Keratinocyte (primary cell): ENCODE measurements around the gene KSR1. TPM values are rescaled to one million over a fixed set of nuclear protein-coding genes. Genes with fewer than 3 reads are reported as not detected.

ENCODE experiments used
- DNase-seq: peaks from one replicate; pipeline ENCODE4 v3.0.0-alpha.2; 2011; ENCODE audit warnings: low read depth, missing footprints, low spot score
- FAIRE-seq: peaks from 2 replicates; lab custom pipeline; 2011; peaks lifted over from hg19 to GRCh38; lab: Jason Lieb, UNC
- H2AFZ ChIP-seq: 2 replicates; pipeline ENCODE4 v1.6.0; 2012; ENCODE audit warnings: low read length, control low read depth, inconsistent platforms; ENCODE audit not compliant: control insufficient read depth
- H3K27ac ChIP-seq: 2 replicates; pipeline ENCODE4 v1.5.1; 2011; ENCODE audit warnings: low read length; ENCODE audit not compliant: control insufficient read depth, insufficient read depth
- H3K27me3 ChIP-seq: 3 replicates; pipeline ENCODE4 v1.6.0; 2011; ENCODE audit warnings: low read length; ENCODE audit not compliant: control insufficient read depth, insufficient read depth; ENCODE audit errors: extremely low read depth
- H3K36me3 ChIP-seq, 2 experiments: 2 replicates in 1 of 2; 3 replicates in 1 of 2; pipeline ENCODE4 v1.5.1; 2011; ENCODE audit warnings: low read length in 2 of 2, mild to moderate bottlenecking in 1 of 2; ENCODE audit not compliant: control insufficient read depth in 2 of 2, insufficient read depth in 2 of 2; ENCODE audit errors: extremely low read depth in 1 of 2
- H3K4me1 ChIP-seq: 3 replicates; pipeline ENCODE4 v1.5.1; 2011; ENCODE audit warnings: low read length; ENCODE audit not compliant: control insufficient read depth, insufficient read depth; ENCODE audit errors: extremely low read depth
- H3K4me2 ChIP-seq: 3 replicates; pipeline ENCODE4 v1.6.0; 2011; ENCODE audit warnings: low read depth, low read length; ENCODE audit not compliant: control insufficient read depth, insufficient read depth; ENCODE audit errors: extremely low read depth
- H3K4me3 ChIP-seq, 3 experiments: fragments of 200-600 bp in 1 of 3; sonication (generic) in 1 of 3; 2 replicates in 2 of 3; 3 replicates in 1 of 3; pipeline ENCODE4 v1.5.1; 2011 to 2016; ENCODE audit warnings: low read length in 3 of 3, mild to moderate bottlenecking in 3 of 3, control low read depth in 2 of 3, inconsistent platforms in 1 of 3, low read depth in 1 of 3, mixed read lengths in 1 of 3, mixed run types in 1 of 3, moderate library complexity in 1 of 3; ENCODE audit not compliant: control insufficient read depth in 2 of 3, insufficient read depth in 2 of 3; ENCODE audit errors: extremely low read depth in 1 of 3
- H3K79me2 ChIP-seq: 2 replicates; pipeline ENCODE4 v1.6.0; 2012; ENCODE audit warnings: low read length; ENCODE audit not compliant: control insufficient read depth, insufficient read depth
- H3K9ac ChIP-seq: 3 replicates; pipeline ENCODE4 v1.6.0; 2011; ENCODE audit warnings: low read length; ENCODE audit not compliant: control insufficient read depth, insufficient read depth; ENCODE audit errors: extremely low read depth
- H3K9me1 ChIP-seq: 3 replicates; pipeline ENCODE4 v1.6.0; 2011; ENCODE audit warnings: low read length; ENCODE audit not compliant: control insufficient read depth, insufficient read depth; ENCODE audit errors: extremely low read depth
- H3K9me3 ChIP-seq: 2 replicates; pipeline ENCODE4 v1.5.1; 2012; ENCODE audit warnings: low read depth, low read length; ENCODE audit not compliant: control insufficient read depth
- H4K20me1 ChIP-seq: 3 replicates; pipeline ENCODE4 v1.6.0; 2011; ENCODE audit warnings: low read length; ENCODE audit not compliant: control insufficient read depth, insufficient read depth; ENCODE audit errors: extremely low read depth
- EZH2 ChIP-seq: IDR thresholded peaks from one replicate; pipeline ENCODE4 v1.6.1; 2012; ENCODE audit warnings: inconsistent platforms, mild to moderate bottlenecking, low read length, moderate library complexity
- dilution Hi-C: fragments of 300-500 bp; cut with MboI; formaldehyde crosslinking; loops from one replicate; pipeline ENCODE4 v1.7.0; 2020; ENCODE audit warnings: low sequenced_read_pairs; ENCODE audit not compliant: extremely low pct_ligation_motif_present
- polyA plus RNA-seq, 5 experiments: library from polyadenylated mRNA; depleted of rRNA in 3 of 5; stranded (reverse) in 3 of 5; stranded (forward) in 1 of 5; unstranded in 1 of 5; fragments of >200 nt; gene quantifications; 1 replicate in 1 of 5; 2 replicates in 3 of 5; 3 replicates in 1 of 5; pipeline versions ENCODE4 v1.2.1 to v1.2.3, GENCODE V29; 2011 to 2012; ENCODE audit warnings: missing spikeins in 2 of 5, low read depth in 1 of 5, low replicate concordance in 1 of 5
- TF ChIP-seq, protein P1 (sequence below), 3 experiments: IDR thresholded peaks in 1 of 3; conservative IDR thresholded peaks in 1 of 3; optimal IDR thresholded peaks in 1 of 3; 2 replicates in 2 of 3; 3 replicates in 1 of 3; pipeline versions ENCODE3 to v1.5.1; 2011; ENCODE audit warnings: low read length in 3 of 3, mild to moderate bottlenecking in 3 of 3, moderate library complexity in 2 of 3, control low read depth in 1 of 3, inconsistent platforms in 1 of 3; ENCODE audit not compliant: insufficient read depth in 2 of 3; ENCODE audit errors: extremely low read depth in 1 of 3

Gene KSR1
- polyA plus RNA-seq, 1 donor (not counting 4 experiments of a cell fraction or from before 2014, with no cell fraction given), result 1.3 TPM

DNA sequence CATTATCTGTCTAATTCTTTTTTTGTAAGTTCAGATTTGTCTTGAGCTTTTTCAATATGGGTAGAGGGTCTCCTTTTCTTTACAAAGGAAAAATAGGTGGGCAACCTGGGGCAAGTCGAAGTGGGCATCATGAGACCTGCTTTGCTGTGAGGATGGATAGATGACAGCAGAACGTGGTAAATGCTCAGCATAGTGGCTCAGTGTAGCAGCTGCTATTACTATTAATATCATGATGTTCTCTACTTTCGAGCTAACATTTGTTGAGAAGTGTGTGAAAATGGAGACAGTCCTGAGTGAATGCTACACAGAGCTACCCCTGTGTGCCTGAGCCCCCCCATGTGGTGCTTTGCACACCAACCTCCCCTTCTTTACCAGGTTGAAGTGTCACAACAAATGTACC lies 135.7 kb downstream of the KSR1 start:
- H3K36me3 ChIP-seq, result no peaks in the 10 kb centered on the region
- no peak overlapping the region for H3K4me3 ChIP-seq
- no peaks in the 10 kb centered on the region for H3K9me3 ChIP-seq
- no peaks in the 10 kb centered on the region for H4K20me1 ChIP-seq
- H3K27me3 ChIP-seq, result no peaks in the 10 kb centered on the region
- FAIRE-seq (no peak), DNase-seq (no peak)
- H3K9ac ChIP-seq, result no peak overlapping the region
- H3K9me1 ChIP-seq, result no peaks in the 10 kb centered on the region
- H3K27ac ChIP-seq, result no peak overlapping the region
- no peaks in the 10 kb centered on the region for H3K4me1 ChIP-seq
- H2AFZ ChIP-seq, result no peak overlapping the region
- no peaks in the 10 kb centered on the region for H3K79me2 ChIP-seq
- TF ChIP-seq, protein P1, sequence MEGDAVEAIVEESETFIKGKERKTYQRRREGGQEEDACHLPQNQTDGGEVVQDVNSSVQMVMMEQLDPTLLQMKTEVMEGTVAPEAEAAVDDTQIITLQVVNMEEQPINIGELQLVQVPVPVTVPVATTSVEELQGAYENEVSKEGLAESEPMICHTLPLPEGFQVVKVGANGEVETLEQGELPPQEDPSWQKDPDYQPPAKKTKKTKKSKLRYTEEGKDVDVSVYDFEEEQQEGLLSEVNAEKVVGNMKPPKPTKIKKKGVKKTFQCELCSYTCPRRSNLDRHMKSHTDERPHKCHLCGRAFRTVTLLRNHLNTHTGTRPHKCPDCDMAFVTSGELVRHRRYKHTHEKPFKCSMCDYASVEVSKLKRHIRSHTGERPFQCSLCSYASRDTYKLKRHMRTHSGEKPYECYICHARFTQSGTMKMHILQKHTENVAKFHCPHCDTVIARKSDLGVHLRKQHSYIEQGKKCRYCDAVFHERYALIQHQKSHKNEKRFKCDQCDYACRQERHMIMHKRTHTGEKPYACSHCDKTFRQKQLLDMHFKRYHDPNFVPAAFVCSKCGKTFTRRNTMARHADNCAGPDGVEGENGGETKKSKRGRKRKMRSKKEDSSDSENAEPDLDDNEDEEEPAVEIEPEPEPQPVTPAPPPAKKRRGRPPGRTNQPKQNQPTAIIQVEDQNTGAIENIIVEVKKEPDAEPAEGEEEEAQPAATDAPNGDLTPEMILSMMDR (optimal IDR thresholded peaks at IDR 0.05 in 1 of 3, IDR thresholded peaks at IDR 0.05 in 1 of 3, conservative IDR thresholded peaks at IDR 0.05 in 1 of 3; ENCODE audit: extremely low read depth in 1 of 3, insufficient read depth in 2 of 3, low read length in 3 of 3), result no peak
- no peak for TF ChIP-seq EZH2
- dilution Hi-C loops, result no loop called here
- H3K4me2 ChIP-seq, result no peak overlapping the region

GRCh38 chr17:27593232-27593856 lies 137.1 kb downstream of the KSR1 start:
- H3K4me2 ChIP-seq, result no peak overlapping the region
- no peak overlapping the region for H3K4me3 ChIP-seq
- H3K79me2 ChIP-seq, result no peaks in the 10 kb centered on the region
- TF ChIP-seq EZH2, result no peak
- TF ChIP-seq, protein P1 (optimal IDR thresholded peaks at IDR 0.05 in 1 of 3, IDR thresholded peaks at IDR 0.05 in 1 of 3, conservative IDR thresholded peaks at IDR 0.05 in 1 of 3; ENCODE audit: extremely low read depth in 1 of 3, insufficient read depth in 2 of 3, low read length in 3 of 3), result no peak
- H3K27me3 ChIP-seq, result no peaks in the 10 kb centered on the region
- H3K27ac ChIP-seq, result no peak overlapping the region
- no peaks in the 10 kb centered on the region for H4K20me1 ChIP-seq
- H2AFZ ChIP-seq, result no peak overlapping the region
- dilution Hi-C loops, result no loop called here
- no peak for DNase-seq
- no peaks in the 10 kb centered on the region for H3K4me1 ChIP-seq
- H3K9me3 ChIP-seq, result no peaks in the 10 kb centered on the region
- H3K9me1 ChIP-seq, result no peaks in the 10 kb centered on the region
- H3K9ac ChIP-seq, result no peak overlapping the region
- no peaks in the 10 kb centered on the region for H3K36me3 ChIP-seq
- no peak for FAIRE-seq
